DMS79 (cell line): ENCODE measurements around the gene NPEPPS.

Experiments used
- DNase-seq: peaks from one replicate; lab custom pipeline; 2025; lab: John Stamatoyannopoulos, UW

Gene NPEPPS

GRCh38 chr17:47669081-47669480, 138.2 kb downstream of the NPEPPS start:
- DNase-seq = no peak

DNA sequence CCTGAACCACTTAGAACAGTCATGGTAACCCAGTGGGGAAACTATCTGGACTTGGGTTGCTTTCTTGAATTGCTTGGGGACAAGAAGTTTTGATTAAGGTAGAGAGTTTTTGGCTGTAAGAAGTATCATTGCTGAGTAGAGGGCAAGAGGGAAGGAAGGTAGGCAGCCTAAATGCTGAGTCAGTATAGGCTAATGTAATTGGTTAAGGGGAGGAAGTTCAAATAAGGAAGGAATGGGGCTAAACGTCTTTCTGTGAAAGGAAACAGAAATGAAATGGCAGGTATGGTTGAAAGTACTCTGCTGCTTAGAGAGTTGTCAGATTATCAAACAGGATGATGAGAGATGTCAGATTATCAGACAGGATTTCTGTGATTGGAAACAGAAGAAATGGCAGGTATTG, 139.2 kb downstream of the NPEPPS start:
- no peak for DNase-seq
